ENCODE results near the gene USP34.
"Not testable (repeated sequence)": the region's sequence is repeated elsewhere in the genome, so short reads cannot be mapped to it uniquely, and the experiment has no call there.

The USP34 gene

DNA sequence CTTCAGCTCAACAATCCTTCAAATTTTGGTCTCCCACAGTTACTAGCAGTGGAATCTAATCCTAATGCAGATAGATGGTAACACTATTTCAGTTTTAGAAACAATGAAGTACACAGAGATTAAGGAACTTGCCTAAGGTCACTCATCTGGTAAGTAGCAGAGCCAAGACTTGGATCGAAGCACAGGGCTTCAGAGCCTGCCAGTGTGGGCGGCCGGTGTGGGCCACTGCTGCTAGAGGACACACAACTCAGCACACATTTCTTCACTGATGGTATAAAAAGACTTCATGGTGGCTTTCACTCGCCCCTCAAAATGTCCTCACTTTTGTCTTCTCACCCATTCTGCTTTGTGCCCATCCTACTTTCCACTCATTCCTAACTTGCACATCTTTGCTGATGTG, 297.8 kb downstream of the USP34 start:
- H3K27ac ChIP-seq, result no peak overlapping the region
- DNase-seq (ENCODE audit: low read depth, low spot score), result no peak

DNA sequence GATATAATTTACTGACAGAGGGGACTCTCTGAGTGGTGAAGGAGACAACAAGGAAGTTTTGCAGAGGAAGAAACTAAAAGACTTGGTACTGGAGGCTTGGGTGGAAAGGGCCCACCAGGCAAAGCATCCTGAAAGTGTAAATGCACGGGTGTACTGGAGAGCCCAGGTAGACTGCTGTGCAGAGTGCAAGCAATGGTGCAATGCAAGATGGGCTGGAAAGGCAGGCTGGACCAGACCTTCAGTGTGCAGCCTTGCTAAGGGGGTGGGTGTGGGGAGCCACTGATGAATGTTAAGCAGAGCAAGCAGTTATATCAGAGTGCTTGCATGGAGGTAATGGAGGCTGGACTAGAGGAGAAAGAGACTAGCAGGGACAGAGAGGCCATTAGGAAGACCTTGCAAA, 298.2 kb downstream of the USP34 start:
- no peak overlapping the region for H3K27ac ChIP-seq
- DNase-seq (ENCODE audit: low read depth, low spot score), result no peak

DNA sequence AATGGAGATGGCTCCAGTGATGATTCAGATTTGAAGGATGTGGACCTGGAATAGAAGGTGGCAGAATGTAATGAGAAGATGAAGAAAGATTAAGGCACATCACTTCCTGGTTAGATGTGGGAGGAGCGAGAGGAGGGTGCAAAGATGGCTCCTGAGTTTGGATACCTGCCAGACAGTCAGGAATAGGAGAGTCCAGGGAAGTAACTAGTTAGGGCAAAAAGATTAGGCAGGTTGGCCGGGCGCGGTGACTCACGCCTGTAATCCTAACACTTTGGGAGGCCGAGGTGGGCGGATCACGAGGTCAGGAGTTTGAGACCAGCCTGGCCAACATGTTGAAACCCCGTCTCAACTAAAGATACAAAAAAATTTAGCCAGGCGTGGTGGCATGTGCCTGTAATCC, 303.3 kb downstream of the USP34 start:
- no peak overlapping the region for H3K27ac ChIP-seq
- DNase-seq (ENCODE audit: low read depth, low spot score), result no peak

DNA sequence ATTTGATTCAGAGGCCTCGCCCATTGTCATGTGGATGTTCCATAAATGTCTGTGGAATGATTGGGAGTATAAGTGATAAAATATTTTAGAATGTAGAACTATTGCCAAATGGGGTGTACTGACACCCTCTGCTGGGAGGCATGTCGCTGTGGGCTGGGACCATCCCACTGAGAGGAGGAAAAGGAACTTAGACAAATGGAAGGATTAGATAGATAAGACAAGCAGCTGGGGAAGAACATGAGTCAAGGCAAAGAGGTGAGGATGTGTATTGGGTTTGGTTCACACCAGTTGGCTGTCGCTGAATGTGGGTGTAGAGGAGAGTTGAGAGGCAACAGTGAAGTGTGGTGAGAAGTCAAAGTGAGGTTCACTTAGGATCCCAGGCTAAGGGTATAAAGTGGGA, 304.9 kb downstream of the USP34 start:
- DNase-seq (ENCODE audit: low read depth, low spot score), result no peak
- H3K27ac ChIP-seq, result no peak overlapping the region

DNA sequence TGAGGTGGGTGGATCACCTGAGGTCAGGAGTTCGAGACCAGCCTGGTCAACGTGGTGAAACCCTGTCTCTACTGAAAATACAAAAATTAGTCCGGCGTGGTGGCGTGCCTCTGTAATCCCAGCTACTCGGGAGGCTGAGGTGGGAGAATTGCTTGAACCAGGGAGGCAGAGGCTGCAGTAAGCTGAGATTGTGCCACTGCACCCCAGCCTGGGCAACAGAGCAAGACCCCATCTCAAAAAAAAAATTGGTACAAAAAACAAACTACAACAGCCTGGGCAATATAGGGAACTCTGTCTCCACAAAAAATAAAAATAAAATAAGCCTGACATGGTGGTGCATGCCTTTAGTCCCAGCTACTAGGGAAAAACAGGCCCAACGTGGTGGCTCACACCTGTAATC, 305.8 kb downstream of the USP34 start:
- H3K27ac ChIP-seq; DNase-seq (ENCODE audit: low read depth, low spot score): not testable (repeated sequence)

DNA sequence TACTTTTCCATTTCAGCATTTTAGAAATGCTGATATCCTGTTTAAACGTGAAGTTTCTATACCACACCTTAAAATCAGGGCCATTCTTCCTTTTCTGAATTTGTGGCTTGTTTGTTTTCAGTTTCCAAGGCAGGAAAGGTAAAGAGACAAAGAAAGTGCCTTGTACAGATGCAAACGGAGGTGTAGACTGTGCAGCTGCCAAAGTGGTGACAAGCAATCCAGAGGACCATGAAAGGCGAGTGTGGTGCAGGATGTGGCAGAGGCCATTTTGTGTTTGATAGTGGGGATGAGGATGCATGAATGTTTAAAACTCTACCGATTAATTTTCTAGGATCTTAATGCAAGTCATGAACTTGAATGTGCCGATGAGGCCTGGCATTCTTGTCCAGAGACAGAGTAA, 308.2 kb downstream of the USP34 start:
- H3K27ac ChIP-seq, result no peak overlapping the region
- DNase-seq (ENCODE audit: low read depth, low spot score), result no peak

DNA sequence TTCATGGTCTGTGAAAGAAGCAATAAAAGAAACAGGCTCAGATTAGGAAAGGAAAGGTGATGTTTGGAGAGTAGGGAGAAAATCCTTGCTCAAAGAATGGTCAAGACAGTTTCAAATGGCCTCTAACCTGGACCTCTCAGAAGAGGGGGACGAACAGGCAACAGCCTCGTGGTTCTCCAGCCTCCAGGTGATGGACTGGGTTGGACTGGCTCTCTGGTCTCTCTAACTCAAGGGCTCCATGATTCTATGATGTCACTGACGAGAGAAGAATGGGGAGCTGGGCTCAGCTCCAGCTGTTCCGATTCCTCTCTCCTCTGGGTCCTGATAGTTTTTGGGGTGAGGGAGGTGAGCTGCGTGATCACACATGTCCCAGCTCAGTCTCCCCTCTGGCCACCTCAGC, 309.0 kb downstream of the USP34 start, which contains the start of gene C2orf74:
TSS of gene C2orf74 (plus strand) at position 301 of the 400 bp plus-strand sequence. CDS start 327 bp downstream, outside the sequence.
- no peak for DNase-seq (ENCODE audit: low read depth, low spot score)
- no peak within 1 kb of the TSS for H3K27ac ChIP-seq

DNA sequence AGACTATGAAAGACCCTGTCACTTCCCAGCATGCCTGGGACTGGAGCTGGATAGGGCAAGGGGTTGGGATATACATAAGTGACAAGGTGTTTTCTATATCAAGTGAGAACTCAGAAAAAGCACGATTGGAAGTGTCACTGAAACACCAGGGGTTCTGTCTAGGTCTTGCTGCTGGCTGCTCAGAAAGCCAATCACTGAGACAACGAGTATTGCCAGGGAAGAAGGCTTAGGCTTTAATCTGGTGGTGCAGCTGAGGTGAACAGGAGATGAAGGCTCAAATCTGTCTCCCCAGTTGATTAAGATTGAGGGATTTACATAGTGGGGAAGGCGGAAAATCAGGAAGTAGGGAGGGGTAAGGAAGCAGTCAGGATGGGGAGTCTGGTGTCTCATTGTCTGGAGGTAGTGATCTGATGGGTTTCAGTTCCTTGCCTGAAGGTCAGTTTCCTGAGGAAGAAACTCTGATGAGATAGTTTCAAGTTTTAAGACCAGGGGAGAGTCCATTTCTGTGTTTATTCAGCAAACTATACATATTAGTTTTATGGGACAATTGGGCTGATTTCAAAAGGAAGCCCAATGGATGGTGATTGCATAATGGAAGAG, 312.4 kb downstream of the USP34 start:
- no peak overlapping the region for H3K27ac ChIP-seq
- no peak for DNase-seq (ENCODE audit: low read depth, low spot score)

DNA sequence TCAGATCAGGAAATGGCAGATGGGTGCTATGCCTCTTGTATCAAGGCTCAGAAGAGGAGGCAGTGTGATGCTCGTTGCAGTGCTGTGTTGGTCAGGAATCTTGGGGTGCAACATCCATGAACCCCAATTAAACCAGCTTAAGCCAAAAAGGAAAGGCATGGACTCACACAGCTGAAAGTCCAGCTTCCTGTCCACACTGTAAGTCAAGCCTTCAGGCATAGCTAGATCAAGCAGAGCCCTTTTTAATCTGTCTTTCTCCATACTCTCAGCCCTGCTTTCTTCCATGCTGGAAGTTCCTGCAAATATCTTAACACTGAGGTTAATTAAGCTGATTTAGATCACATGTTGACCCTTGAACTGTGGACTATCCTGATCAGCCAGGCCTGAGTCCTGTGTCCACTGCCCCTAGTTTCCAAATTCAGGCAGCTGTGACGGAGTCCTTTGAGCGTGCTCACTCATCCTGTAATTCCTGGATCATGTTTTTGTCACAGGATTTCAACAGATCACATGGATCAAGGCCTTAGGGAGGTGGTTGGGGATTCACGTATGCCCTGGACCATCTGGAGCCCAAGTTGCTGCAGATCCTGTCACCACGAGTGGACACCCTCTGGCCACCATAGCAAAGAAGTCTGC, 313.4 kb downstream of the USP34 start:
- no peak for DNase-seq (ENCODE audit: low read depth, low spot score)
- no peak overlapping the region for H3K27ac ChIP-seq

DNA sequence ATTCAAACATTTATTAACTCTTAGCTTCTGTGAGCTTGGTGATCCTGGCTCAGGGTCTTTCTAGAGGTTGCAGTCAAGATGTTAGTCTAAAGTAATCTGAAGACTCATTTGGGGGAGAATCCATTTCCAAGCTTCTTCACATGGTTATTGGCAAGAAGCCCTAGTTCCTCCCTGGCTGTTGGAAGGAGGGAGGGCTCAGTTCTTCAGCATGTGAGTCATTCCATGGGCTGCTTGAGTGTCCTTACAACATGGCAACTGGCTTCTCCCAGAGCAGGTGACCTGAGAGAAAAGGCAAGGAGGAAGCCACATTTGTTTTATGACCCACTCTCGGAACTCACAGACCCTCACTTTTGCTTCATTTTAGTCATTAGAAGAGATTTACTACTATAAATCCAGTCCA, 319.5 kb downstream of the USP34 start:
- H3K27ac ChIP-seq, result no peak overlapping the region
- DNase-seq (ENCODE audit: low read depth, low spot score), result no peak

DNA sequence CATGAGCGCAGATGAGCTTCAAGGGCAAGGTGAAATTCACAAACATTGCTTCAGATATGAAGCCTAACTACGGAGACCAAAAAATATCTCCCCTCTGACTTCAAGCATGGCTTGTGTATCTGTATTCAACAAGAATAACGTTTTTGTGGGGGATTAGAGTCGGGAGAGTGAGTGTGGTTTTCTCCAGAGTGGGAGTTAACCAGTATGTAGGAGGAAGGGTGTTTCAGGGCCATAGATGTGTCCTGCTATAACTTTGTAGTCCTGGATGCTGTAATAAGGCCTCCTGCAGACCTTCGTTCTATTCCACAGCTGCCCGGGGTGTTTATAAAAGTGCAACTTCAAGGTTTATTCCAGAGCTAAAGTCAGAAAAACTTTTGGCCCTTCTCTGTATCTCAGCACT, 321.8 kb downstream of the USP34 start:
- no peak for DNase-seq (ENCODE audit: low read depth, low spot score)
- no peak overlapping the region for H3K27ac ChIP-seq

DNA sequence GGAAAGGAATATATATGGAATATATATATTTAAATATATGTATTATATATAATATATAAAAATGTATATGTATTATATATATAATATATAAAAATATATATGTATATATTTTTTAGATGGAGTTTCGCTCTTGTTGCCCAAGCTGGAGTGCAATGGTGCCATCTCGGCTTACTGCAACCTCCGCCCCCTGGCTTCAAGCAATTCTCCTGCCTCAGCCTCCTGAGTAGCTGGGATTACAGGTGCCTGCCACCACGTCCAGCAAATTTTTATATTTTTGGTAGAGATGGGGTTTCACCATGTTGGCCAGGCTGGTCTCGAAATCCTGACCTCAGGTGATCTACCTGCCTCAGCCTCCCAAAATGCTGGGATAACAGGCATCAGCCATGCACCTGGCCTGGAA, 322.8 kb downstream of the USP34 start:
- H3K27ac ChIP-seq; DNase-seq (ENCODE audit: low read depth, low spot score): not testable (repeated sequence)

DNA sequence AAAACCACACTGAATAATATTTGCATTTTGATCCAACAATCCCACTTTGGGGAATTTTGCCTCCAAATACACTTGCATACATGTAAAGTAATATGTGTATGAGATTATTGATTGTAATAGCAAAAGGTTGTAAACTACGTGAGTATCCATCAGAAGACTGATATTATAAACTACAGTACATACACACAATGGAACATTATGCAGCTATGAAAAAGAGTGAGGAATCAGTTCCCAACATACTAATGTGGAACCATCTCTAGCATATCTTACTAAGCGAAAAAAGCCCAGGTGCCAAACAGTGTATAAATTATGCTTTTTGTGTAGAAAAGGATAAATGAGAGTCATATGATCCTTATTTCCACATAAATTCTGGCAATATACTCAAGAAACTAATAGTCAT, 324.9 kb downstream of the USP34 start:
- H3K27ac ChIP-seq, result no peak overlapping the region
- DNase-seq (ENCODE audit: low read depth, low spot score), result no peak

DNA sequence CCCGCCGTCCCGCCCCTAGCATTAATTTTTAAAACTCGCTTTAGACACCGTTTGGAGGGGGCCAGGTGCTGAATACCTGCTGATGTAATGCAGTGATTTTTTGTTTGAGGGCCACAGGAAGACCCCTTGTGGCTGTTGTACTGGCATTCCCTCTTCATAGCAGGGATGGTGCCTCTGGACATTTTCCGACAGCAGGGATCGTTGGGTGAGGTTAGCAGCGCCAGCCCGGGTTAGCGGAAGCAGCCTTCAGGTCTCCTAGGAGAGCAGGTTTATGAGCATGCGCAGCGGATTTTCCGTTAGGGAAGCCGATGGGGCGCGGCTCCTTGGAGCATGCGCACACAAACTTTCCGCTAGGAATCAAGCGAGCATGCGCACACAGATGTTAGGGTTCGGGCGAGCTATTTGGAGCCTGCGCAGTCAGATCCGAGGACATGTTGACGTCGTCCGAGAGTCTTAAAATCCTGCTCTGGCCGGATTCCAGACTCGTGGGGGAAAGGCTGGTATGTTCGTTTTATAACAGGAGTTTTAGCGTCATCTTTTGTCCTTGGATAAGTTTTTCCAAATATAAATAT, 326.1 kb downstream of the USP34 start:
- DNase-seq (ENCODE audit: low read depth, low spot score), result peak; percentile 78
- peak overlapping the region; percentile 25 for H3K27ac ChIP-seq

DNA sequence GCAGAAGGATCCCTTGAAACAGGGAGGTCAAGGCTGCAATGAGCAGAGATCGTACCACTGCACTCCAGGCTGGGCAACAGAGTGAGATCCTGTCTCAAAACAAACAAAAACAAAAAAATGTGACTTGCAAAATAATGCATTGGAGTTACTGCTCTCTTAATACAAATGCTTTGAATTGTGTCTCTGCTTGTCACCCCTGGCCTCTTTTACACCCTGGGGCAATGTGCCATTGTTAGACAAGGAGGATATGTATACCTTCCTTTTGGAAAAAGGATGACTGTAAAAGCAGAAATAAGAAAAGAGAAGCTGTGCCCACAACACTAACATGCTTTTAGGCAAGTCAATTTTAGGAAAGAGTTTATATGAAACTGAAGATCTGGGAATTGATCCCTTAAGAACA, 329.7 kb downstream of the USP34 start:
- no peak overlapping the region for H3K27ac ChIP-seq
- DNase-seq (ENCODE audit: low read depth, low spot score), result no peak

DNA sequence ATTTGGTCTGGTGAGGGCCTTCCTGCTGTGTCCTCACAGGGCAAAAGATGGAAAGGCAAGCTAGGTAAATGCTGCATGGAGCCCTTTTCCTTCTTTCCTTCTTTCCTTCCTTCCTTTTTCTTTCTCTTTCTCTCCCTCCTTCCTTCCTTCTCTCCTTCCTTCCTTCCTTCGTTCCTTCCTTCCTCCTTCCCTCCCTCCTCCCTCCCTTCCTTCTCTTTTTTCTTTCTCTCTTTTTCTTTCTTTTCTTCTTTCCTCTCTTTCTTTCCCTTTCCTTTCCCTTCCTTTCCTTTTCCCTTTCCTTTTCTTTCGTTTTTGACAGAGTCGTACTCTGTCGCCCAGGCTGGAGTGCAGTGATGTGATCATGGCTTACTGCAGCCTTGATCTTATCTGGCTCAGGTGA, 332.0 kb downstream of the USP34 start:
- no peak for DNase-seq (ENCODE audit: low read depth, low spot score)
- H3K27ac ChIP-seq, result no peak overlapping the region

Data from epithelial cell of prostate (primary cell).